ENCODE data around the gene MEN1. TPM values are rescaled to one million over a fixed set of nuclear protein-coding genes. Genes with fewer than 3 reads are reported as not detected.

The MEN1 gene
- total RNA-seq (10 to 100 TPM in 2 of 4 donors, 1 to 10 TPM in 2; 7.2 to 13.5 (median 10.3) TPM), polyA plus RNA-seq (10 to 100 TPM in 2 of 3 donors, 1 to 10 TPM in 1; 8.7 to 21.2 (median 12.9) TPM)
- long read RNA-seq, donor 1, partial matches to known transcripts: 1 of 3 reads
- long read RNA-seq, donor 1, other reads (novel, unspliced or antisense): 1 of 3 reads
- long read RNA-seq, donor 2, partial matches to known transcripts: 1 of 16 reads
- long read RNA-seq, donor 2, other reads (novel, unspliced or antisense): 7 of 16 reads

GRCh38 chr11:64810271-64810890 is at the start of gene MEN1:
Gene MEN1, minus strand, starts transcription at chr11:64810551. Its CDS starts 442 bp downstream, at chr11:64810109.
- Histone ChIP-seq H3K27ac (peak within 1 kb of the TSS; percentile 54), H3K4me3 (peak within 1 kb of the TSS; percentile 76), H3K9me3 (no peaks in the 10 kb centered on the region), H3K36me3 (ENCODE audit: insufficient read depth in 1 of 2, low read depth in 1 of 2) (peaks cover 0 to 33% of the 10 kb centered on the region in 2 donors), H3K27me3 (ENCODE audit: insufficient read depth in 3 of 3, low read length in 2 of 3) (no peaks in the 10 kb centered on the region), H3K4me1 (peaks cover 9% of the 10 kb centered on the region)
- no peak for TF ChIP-seq CTCF (IDR thresholded peaks at IDR 0.05)
- intact Hi-C loops (cut with DNase I): loop anchor here in 1 of 2 donors (1.0 kb wide), 1 partner anchor 68 kb away; the partner anchor contains the start of gene EHD1
- ATAC-seq: peak; percentile 98 to 99 (median 98)
- DNase-seq: peak; percentile 96 to 98
- WGBS, 3 donors: 0% methylated on average over 42 to 46 of the region's 46 CpGs

DNA sequence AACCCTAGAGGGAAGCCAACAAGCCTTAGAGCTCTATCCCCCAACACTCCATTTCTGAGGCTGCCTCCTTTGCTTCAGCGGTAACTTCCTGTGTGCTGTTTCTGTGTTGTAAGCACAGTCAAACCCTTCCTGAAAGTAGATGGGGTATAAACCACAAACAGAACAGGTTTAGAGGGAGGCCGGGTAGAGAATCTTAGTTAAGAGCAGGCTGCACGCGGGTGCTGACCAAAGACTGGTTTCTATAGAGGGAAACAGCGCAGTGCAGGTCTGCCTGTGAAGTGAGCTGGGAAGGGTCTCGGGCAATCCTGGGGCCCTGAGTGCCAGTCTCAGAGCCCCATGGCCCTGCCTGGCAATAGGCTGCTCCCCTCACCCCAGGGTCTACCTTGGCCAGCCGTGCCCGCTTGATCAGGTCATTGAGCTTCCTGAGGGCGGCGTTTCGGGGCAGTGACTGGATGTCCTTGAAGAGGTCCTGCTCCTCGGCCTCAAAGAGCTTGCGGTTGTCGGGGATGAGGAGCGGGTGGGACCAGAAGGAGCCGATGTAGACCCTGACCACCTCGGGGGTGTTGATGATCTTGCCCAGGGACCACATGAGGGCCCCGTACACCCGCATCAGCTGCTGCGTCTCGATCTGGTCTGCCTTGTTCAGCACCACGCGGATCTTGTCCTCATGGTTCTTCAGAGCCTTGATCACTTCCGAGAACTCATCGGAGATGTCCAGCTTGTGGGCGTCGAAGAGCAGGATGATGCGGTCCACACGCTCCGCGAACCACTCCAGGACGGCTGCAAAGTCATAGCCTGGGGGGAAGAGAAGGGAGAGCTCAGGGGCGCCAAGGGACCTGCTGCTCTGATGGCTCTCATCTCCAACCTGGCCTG is 49.4 kb upstream of the MEN1 start:
- peak overlapping the region; percentile 29 for H3K4me3 ChIP-seq
- intact Hi-C loops (cut with DNase I): loop anchor here in 1 of 2 donors (2.0 kb wide), 1 partner anchor 17 kb away; no protein-coding TSS in a partner anchor
- no peak for DNase-seq

GRCh38 chr11:64858467-64859263 is 48.3 kb upstream of the MEN1 start:
- H3K27me3 ChIP-seq (ENCODE audit: insufficient read depth in 3 of 3, low read length in 2 of 3): no peaks in the 10 kb centered on the region
- no peaks in the 10 kb centered on the region for H3K9me3 ChIP-seq
- peaks cover 92% of the 10 kb centered on the region for H3K4me1 ChIP-seq
- no peak for TF ChIP-seq CTCF (IDR thresholded peaks at IDR 0.05)
- intact Hi-C loops (cut with DNase I): loop anchor here in 1 of 2 donors (2.0 kb wide), 1 partner anchor 18 kb away; no protein-coding TSS in a partner anchor
- WGBS, 3 donors: 18 to 38% (median 21%) methylated on average over 19 of the region's 19 CpGs
- ATAC-seq (peak; percentile 78 to 82 (median 80)), DNase-seq (peak; percentile 86 to 95)
- H3K27ac ChIP-seq: peak overlapping the region; percentile 98
- peaks cover 3 to 23% of the 10 kb centered on the region in 2 donors for H3K36me3 ChIP-seq (ENCODE audit: insufficient read depth in 1 of 2, low read depth in 1 of 2)
- peak overlapping the region; percentile 29 for H3K4me3 ChIP-seq

More for the DNA sequence above, 49.4 kb upstream of the MEN1 start:
- Histone ChIP-seq H3K4me1 (peaks cover 92% of the 10 kb centered on the region), H3K36me3 (ENCODE audit: insufficient read depth in 1 of 2, low read depth in 1 of 2) (peaks cover 3 to 17% of the 10 kb centered on the region in 2 donors), H3K9me3 (no peaks in the 10 kb centered on the region), H3K27ac (peak overlapping the region; percentile 98), H3K27me3 (ENCODE audit: insufficient read depth in 3 of 3, low read length in 2 of 3) (no peaks in the 10 kb centered on the region)
- WGBS, 3 donors: 90 to 94% (median 91%) methylated on average over 33 of the region's 33 CpGs
- ATAC-seq: no peak
- TF ChIP-seq CTCF (IDR thresholded peaks at IDR 0.05): no peak

GRCh38 chr11:64857485-64857884 is 47.1 kb upstream of the MEN1 start:
- Histone ChIP-seq H3K36me3 (ENCODE audit: insufficient read depth in 1 of 2, low read depth in 1 of 2) (peaks cover 5 to 32% of the 10 kb centered on the region in 2 donors), H3K9me3 (no peaks in the 10 kb centered on the region), H3K4me1 (peaks cover 92% of the 10 kb centered on the region), H3K27me3 (ENCODE audit: insufficient read depth in 3 of 3, low read length in 2 of 3) (no peaks in the 10 kb centered on the region), H3K4me3 (no peak overlapping the region), H3K27ac (peak overlapping the region; percentile 98)
- ATAC-seq (no peak), DNase-seq (no peak)
- WGBS, 3 donors: 87 to 95% (median 91%) methylated on average over 6 of the region's 6 CpGs
- no peak for TF ChIP-seq CTCF (IDR thresholded peaks at IDR 0.05)
- intact Hi-C loops (cut with DNase I): no loop called here
